ENCODE data around the gene S100A5. TPM values are rescaled to one million over a fixed set of nuclear protein-coding genes. Genes with fewer than 3 reads are reported as not detected.

S100A5 gene
- total and polyA plus RNA-seq, 9 of the 15 experiments (the other 6 are each of a cell fraction or from before 2014, with no cell fraction given) = 0.56 to 1.4 (median 0.64) TPM; not detected in 5

- no peak for TF ChIP-seq CHAMP1 (IDR thresholded peaks at IDR 0.05)
- no peak for TF ChIP-seq GATAD2B (IDR thresholded peaks at IDR 0.05; ENCODE audit: borderline replicate concordance)
- TF ChIP-seq JUN (IDR thresholded peaks at IDR 0.05; ENCODE audit: borderline replicate concordance, low read depth, low read length) = 0 out of 2 replicates have a peak, but pooled peaks have one; percentile 23
- TF ChIP-seq JUN (CRISPR knock-in tag; IDR thresholded peaks at IDR 0.05; ENCODE audit: borderline replicate concordance) = no peak
- TF ChIP-seq HMG20B (CRISPR knock-in tag; IDR thresholded peaks at IDR 0.05) = no peak
Observed at GRCh38 chr1:153567621-153568366, 27.1 kb upstream of the S100A5 start (continued).

All from K562 (cell line).